Uterus (tissue), 2 donors: Measurements from ENCODE around the gene CBLB.

Experiments used
- POLR2A ChIP-seq, 2 donors: fragments of 450-650 bp; IDR thresholded peaks; one replicate each; pipeline ENCODE4 v1.6.1; 2016; ENCODE audit warnings: antibody characterized with exemption in 2 of 2, mild to moderate bottlenecking in 1 of 2, moderate library complexity in 1 of 2
- TF ChIP-seq, protein P1 (sequence below), 4 experiments: fragments of 200-600 bp in 2 of 4; fragments of 450-650 bp in 2 of 4; sonication (generic) in 2 of 4; IDR thresholded peaks; one replicate each; pipeline ENCODE4 v1.5.1; 2016 to 2019; ENCODE audit warnings: antibody characterized with exemption in 4 of 4, mild to moderate bottlenecking in 2 of 4, moderate library complexity in 1 of 4

DNA sequence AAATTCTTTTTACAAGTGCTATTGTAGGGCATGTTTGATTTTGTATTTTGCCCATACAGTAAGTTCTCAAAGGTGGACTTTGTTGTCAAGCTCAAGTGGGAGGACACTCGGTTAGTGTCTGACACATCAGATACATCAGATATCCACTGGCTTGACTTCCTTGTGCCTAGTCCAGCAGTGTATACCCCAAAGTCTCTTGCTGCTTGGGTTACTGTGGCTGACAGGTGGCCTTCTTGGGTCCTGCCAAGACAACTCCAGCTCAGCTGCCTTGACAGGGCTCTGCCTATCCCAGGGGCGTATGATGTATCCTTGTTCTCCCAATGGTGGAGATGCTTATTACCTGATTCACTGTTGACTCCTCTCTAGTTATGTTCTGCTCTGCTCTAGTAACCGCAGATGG, 214.9 kb downstream of the CBLB start:
- TF ChIP-seq, protein P1, sequence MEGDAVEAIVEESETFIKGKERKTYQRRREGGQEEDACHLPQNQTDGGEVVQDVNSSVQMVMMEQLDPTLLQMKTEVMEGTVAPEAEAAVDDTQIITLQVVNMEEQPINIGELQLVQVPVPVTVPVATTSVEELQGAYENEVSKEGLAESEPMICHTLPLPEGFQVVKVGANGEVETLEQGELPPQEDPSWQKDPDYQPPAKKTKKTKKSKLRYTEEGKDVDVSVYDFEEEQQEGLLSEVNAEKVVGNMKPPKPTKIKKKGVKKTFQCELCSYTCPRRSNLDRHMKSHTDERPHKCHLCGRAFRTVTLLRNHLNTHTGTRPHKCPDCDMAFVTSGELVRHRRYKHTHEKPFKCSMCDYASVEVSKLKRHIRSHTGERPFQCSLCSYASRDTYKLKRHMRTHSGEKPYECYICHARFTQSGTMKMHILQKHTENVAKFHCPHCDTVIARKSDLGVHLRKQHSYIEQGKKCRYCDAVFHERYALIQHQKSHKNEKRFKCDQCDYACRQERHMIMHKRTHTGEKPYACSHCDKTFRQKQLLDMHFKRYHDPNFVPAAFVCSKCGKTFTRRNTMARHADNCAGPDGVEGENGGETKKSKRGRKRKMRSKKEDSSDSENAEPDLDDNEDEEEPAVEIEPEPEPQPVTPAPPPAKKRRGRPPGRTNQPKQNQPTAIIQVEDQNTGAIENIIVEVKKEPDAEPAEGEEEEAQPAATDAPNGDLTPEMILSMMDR (IDR thresholded peaks at IDR 0.05), result no peak
- TF ChIP-seq POLR2A (IDR thresholded peaks at IDR 0.05), result no peak
